ENCODE data around the gene SLC35B2. TPM values are rescaled to one million over a fixed set of nuclear protein-coding genes. Genes with fewer than 3 reads are reported as not detected.

Gene SLC35B2
- total and polyA plus RNA-seq, 9 of the 15 experiments (the other 6 are each of a cell fraction or from before 2014, with no cell fraction given): 14.5 to 59.1 (median 47.1) TPM

- TF ChIP-seq CTCF (IDR thresholded peaks at IDR 0.05 in 2 of 3, conservative IDR thresholded peaks at IDR 0.05 in 1 of 3; ENCODE audit: insufficient read depth in 2 of 3, low read depth in 1 of 3, low read length in 3 of 3) (peak; percentile 61 to 80 (median 65)), E2F5 (CRISPR knock-in tag; IDR thresholded peaks at IDR 0.05) (0 out of 2 replicates have a peak, but pooled peaks have one; percentile 51), ZNF324 (CRISPR knock-in tag; IDR thresholded peaks at IDR 0.05) (no peak; the same call in 1 of the 2 replicates), ZNF436 (CRISPR knock-in tag; IDR thresholded peaks at IDR 0.05) (no peak), USF2 (CRISPR knock-in tag; IDR thresholded peaks at IDR 0.05) (no peak), ESRRA (IDR thresholded peaks at IDR 0.05; ENCODE audit: borderline replicate concordance, low read depth) (0 out of 2 replicates have a peak, but pooled peaks have one; percentile 18), ZNF3 (CRISPR knock-in tag; IDR thresholded peaks at IDR 0.05) (no peak), FOXM1 (IDR thresholded peaks at IDR 0.05; ENCODE audit: low read depth) (no peak), FOXM1 (CRISPR knock-in tag; IDR thresholded peaks at IDR 0.05; ENCODE audit: low read depth) (no peak), ZNF140 (CRISPR knock-in tag; IDR thresholded peaks at IDR 0.05) (no peak), SETDB1 (IDR thresholded peaks at IDR 0.05; ENCODE audit: low read length) (no peak), HMG20B (CRISPR knock-in tag; IDR thresholded peaks at IDR 0.05) (no peak), TGIF2 (CRISPR knock-in tag; IDR thresholded peaks at IDR 0.05) (peak; percentile 39; the same call in 1 of the 2 replicates)
- TF ChIP-seq, protein P1, sequence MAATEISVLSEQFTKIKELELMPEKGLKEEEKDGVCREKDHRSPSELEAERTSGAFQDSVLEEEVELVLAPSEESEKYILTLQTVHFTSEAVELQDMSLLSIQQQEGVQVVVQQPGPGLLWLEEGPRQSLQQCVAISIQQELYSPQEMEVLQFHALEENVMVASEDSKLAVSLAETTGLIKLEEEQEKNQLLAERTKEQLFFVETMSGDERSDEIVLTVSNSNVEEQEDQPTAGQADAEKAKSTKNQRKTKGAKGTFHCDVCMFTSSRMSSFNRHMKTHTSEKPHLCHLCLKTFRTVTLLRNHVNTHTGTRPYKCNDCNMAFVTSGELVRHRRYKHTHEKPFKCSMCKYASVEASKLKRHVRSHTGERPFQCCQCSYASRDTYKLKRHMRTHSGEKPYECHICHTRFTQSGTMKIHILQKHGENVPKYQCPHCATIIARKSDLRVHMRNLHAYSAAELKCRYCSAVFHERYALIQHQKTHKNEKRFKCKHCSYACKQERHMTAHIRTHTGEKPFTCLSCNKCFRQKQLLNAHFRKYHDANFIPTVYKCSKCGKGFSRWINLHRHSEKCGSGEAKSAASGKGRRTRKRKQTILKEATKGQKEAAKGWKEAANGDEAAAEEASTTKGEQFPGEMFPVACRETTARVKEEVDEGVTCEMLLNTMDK (IDR thresholded peaks at IDR 0.05; ENCODE audit: borderline replicate concordance, insufficient read depth, low read depth, low read length, poor library complexity, severe bottlenecking): peak; percentile 72
Observed at GRCh38 chr6:44253307-44254101, 3.8 kb downstream of the SLC35B2 start (continued).

Measured in K562 (cell line).